C4-2B (cell line): ENCODE data around the gene TRAF3.

Experiments
- ZFX ChIP-seq: fragments of 450-650 bp; IDR thresholded peaks from 2 replicates; pipeline ENCODE4 v1.6.1; 2017
- TF ChIP-seq, protein P1 (sequence below): fragments of 450-650 bp; conservative IDR thresholded peaks from 2 replicates; pipeline ENCODE4 v1.5.1; 2017; ENCODE audit warnings: mild to moderate bottlenecking

DNA sequence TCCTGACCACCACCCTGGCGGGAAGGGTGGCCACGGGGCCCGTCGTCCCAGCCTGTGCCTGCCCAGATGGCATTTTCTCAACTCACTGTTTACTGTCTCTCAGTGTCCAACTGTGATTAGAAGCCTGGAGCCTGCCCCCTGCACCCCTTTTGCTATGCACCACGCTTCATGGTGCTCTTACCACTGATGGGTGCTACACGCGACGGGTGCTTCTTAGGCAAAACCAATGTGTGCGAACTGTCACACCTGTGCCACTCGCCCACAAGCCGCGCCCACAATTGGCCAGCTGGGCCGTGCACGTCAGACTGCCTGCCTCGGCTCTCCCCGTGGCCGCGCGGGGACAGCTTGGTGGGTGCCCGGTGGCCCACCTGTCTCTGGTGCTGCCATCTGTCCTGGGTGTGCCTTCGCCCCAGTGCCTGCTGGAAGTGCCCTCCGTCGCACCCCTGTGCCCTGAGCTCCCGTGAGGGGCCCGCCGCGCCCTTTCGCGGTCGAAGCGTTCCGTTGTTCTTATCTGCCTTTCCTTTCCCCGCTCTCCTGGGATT, 130.1 kb downstream of the TRAF3 start:
- TF ChIP-seq, protein P1, sequence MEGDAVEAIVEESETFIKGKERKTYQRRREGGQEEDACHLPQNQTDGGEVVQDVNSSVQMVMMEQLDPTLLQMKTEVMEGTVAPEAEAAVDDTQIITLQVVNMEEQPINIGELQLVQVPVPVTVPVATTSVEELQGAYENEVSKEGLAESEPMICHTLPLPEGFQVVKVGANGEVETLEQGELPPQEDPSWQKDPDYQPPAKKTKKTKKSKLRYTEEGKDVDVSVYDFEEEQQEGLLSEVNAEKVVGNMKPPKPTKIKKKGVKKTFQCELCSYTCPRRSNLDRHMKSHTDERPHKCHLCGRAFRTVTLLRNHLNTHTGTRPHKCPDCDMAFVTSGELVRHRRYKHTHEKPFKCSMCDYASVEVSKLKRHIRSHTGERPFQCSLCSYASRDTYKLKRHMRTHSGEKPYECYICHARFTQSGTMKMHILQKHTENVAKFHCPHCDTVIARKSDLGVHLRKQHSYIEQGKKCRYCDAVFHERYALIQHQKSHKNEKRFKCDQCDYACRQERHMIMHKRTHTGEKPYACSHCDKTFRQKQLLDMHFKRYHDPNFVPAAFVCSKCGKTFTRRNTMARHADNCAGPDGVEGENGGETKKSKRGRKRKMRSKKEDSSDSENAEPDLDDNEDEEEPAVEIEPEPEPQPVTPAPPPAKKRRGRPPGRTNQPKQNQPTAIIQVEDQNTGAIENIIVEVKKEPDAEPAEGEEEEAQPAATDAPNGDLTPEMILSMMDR = no peak
- no peak for TF ChIP-seq ZFX
